Measurements from ENCODE around the gene UBXN11. TPM values are rescaled to one million over a fixed set of nuclear protein-coding genes. Genes with fewer than 3 reads are reported as not detected.
"Not testable (repeated sequence)": the region's sequence is repeated elsewhere in the genome, so short reads cannot be mapped to it uniquely, and the experiment has no call there.

UBXN11 gene
- total RNA-seq, 4 donors from 2014 or later, result 7.4 to 36.5 (median 13.4) TPM

DNA sequence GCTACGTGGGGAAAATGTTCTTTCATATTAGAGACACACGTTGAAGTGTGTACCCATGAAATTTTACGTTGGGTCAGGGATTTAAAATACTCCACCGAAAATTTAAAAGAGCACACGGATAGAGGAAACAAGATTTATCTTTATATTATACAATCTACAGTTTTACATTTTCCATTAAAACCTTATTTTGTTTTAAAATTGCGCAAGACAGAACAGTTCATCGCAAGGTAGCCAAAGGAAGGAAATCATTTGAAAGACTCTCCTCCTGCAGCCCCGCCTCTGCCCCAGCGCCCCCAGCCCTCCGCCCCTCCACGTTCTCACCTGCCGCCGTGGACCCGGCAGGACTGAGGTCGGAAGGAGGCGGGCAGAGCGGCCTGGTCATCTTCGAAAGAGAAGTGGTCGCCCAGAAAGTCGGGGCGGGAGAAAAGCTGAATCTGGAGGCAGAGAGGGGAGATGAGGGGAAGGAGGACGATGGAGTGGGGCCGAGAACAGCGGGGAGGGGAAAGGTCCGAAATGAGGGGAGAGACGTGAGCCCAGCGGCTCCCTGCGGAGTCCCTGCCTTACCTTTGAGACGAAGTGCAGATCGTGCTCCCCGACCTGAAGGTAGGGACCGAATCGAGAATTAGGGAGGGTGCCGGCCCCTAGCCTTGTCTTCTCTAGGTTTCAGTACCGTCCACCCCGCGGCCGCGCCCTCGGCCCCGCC lies 29.5 kb upstream of the UBXN11 start:
- H3K4me1 ChIP-seq, result peaks cover 0 to 9% of the 10 kb centered on the region in 2 donors
- intact Hi-C loops (cut with DNase I; ENCODE audit: low total_unique reads), result no loop called here
- no peak for TF ChIP-seq POLR2A (IDR thresholded peaks at IDR 0.05)
- TF ChIP-seq, protein P1, sequence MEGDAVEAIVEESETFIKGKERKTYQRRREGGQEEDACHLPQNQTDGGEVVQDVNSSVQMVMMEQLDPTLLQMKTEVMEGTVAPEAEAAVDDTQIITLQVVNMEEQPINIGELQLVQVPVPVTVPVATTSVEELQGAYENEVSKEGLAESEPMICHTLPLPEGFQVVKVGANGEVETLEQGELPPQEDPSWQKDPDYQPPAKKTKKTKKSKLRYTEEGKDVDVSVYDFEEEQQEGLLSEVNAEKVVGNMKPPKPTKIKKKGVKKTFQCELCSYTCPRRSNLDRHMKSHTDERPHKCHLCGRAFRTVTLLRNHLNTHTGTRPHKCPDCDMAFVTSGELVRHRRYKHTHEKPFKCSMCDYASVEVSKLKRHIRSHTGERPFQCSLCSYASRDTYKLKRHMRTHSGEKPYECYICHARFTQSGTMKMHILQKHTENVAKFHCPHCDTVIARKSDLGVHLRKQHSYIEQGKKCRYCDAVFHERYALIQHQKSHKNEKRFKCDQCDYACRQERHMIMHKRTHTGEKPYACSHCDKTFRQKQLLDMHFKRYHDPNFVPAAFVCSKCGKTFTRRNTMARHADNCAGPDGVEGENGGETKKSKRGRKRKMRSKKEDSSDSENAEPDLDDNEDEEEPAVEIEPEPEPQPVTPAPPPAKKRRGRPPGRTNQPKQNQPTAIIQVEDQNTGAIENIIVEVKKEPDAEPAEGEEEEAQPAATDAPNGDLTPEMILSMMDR (IDR thresholded peaks at IDR 0.05), result no peak
- peak overlapping the region; percentile 3 to 31 for H3K4me3 ChIP-seq
- no peak overlapping the region for H3K27ac ChIP-seq
- DNase-seq, result peak in 1 of 2 donors; percentile 47
- no peaks in the 10 kb centered on the region for H3K36me3 ChIP-seq
- H3K9me3 ChIP-seq, result no peaks in the 10 kb centered on the region
- peaks cover 5 to 20% of the 10 kb centered on the region in 2 donors for H3K27me3 ChIP-seq

DNA sequence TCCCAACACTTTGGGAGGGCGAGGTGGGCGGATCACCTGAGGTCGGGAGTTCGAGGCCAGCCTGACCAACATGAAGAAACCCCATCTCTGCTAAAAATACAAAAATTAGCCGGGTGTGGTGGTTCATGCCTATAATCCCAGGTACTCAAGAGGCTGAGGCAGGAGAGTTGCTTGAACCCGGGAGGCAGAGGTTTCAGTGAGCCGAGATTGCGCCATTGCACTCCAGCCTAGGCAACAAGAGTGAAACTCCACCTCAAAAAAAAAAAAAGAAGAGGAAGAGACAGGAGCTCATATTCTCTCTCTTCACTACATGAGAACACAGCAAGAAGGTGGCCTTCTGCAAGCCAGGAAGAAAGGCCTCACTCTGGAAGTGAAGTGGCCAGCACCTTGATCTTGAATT lies 26.9 kb upstream of the UBXN11 start:
- H3K27ac ChIP-seq; H3K4me1 ChIP-seq; DNase-seq; H3K36me3 ChIP-seq; intact Hi-C loops (cut with DNase I; ENCODE audit: low total_unique reads); H3K4me3 ChIP-seq; H3K9me3 ChIP-seq: not testable (repeated sequence)
- peaks cover 5 to 20% of the 10 kb centered on the region in 2 donors for H3K27me3 ChIP-seq

DNA sequence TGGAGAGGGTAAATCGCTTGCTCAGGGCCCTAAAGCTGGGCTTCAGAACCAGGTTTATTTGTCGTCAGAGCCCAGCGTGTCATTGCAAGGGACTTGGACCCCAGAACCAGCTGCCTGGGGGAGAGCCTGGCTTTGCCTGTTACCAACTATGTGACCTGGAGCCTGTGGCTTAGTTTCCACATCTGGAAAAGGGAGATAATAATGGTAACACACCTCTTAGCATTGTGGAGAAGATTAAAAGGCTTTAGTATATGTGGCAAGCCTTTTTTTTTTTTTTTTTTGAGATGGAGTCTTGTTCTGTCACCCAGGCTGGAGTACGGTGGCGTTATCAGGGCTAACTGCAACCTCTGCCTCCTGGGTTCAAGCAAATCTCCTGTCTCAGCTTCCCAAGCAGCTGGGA lies 23.8 kb upstream of the UBXN11 start:
- TF ChIP-seq, protein P1 (IDR thresholded peaks at IDR 0.05), result no peak
- no peak for TF ChIP-seq POLR2A (IDR thresholded peaks at IDR 0.05)
- Histone ChIP-seq H3K4me1 (no peaks in the 10 kb centered on the region), H3K36me3 (no peaks in the 10 kb centered on the region), H3K4me3 (no peak overlapping the region), H3K27ac (no peak overlapping the region), H3K9me3 (no peaks in the 10 kb centered on the region), H3K27me3 (peaks cover 0 to 12% of the 10 kb centered on the region in 2 donors)
- DNase-seq, result no peak
- intact Hi-C loops (cut with DNase I; ENCODE audit: low total_unique reads), result no loop called here

DNA sequence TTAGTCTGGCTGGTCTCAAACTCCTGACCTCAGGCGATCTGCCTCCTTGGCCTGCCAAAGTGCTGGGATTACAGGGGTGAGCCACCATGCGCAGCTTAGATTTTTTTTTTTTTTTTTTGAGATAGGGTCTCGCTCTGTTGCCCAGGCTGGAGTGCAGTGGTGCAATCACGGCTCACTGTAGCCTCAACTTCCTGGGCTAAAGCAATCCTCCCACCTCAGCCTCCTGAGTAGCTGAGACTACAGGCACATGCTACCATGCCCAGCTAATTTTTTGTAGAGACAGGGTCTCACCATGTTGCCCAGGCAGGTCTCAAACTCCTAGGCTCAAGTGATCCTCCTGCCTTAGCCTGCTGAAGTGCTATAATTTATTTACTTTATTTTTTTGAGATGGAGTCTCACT lies 22.9 kb upstream of the UBXN11 start:
- DNase-seq; H3K4me1 ChIP-seq; H3K4me3 ChIP-seq; H3K27me3 ChIP-seq; H3K36me3 ChIP-seq; H3K27ac ChIP-seq; intact Hi-C loops (cut with DNase I; ENCODE audit: low total_unique reads); H3K9me3 ChIP-seq: not testable (repeated sequence)

DNA sequence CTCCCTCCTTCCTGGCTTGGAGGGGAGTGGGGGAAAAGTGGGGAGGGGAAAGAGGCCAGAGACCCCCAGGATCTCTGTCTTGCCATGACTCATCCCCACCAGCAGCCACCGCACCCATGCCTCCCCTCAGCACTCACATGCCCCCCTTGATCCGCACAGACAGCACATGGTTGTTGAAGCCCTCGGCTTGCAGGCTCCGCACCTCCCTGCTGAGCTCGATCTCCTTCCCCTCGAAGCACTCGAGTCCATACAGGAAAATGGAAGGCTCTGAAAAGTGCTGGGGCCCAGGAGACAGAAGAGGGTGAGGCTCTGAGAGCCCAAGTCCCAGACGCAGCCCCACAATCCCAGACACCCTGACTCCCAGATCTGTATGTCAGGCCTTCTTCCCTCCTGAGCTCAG lies 22.2 kb upstream of the UBXN11 start:
- no peak for DNase-seq
- intact Hi-C loops (cut with DNase I; ENCODE audit: low total_unique reads), result no loop called here
- Histone ChIP-seq H3K4me3 (no peak overlapping the region), H3K9me3 (no peaks in the 10 kb centered on the region), H3K36me3 (no peaks in the 10 kb centered on the region), H3K4me1 (no peaks in the 10 kb centered on the region), H3K27me3 (no peaks in the 10 kb centered on the region), H3K27ac (no peak overlapping the region)
- TF ChIP-seq POLR2A (IDR thresholded peaks at IDR 0.05), result no peak
- TF ChIP-seq, protein P1 (IDR thresholded peaks at IDR 0.05), result no peak

DNA sequence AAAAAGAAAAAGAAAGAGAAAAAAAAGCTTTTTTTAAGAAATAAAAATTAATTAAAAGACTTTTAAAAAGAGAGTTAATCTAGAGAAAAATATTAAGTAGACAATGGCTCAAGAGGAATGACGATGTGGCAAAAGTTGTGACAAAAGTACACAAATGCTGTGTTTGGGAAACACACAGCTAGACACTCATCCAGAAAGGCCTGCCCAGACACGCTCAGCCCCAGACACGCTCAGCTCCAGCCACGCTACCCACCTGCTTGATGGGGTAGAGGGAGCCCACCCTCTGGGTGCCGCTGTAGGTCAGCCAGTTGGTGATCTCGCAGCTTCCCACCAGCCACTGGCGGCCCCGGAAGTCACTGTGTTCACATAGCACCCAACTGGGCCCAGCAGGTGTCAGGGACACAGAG lies 21.5 kb upstream of the UBXN11 start:
- DNase-seq, result no peak

More for the DNA sequence above, 21.5 kb upstream of the UBXN11 start:
- Histone ChIP-seq H3K36me3 (no peaks in the 10 kb centered on the region), H3K27ac (no peak overlapping the region), H3K4me3 (no peak overlapping the region), H3K9me3 (no peaks in the 10 kb centered on the region), H3K27me3 (no peaks in the 10 kb centered on the region), H3K4me1 (no peaks in the 10 kb centered on the region)
- TF ChIP-seq, protein P1 (IDR thresholded peaks at IDR 0.05), result no peak
- no peak for TF ChIP-seq POLR2A (IDR thresholded peaks at IDR 0.05)
- intact Hi-C loops (cut with DNase I; ENCODE audit: low total_unique reads), result no loop called here
